Loucy (cell line): ENCODE measurements around the gene LIPI.
"Not testable (repeated sequence)": the region's sequence is repeated elsewhere in the genome, so short reads cannot be mapped to it uniquely, and the experiment has no call there.

Experiments
- H2AFZ ChIP-seq: fragments of 200-600 bp; sonication (generic); 2 replicates; pipeline ENCODE4 v1.6.0; 2016; ENCODE audit warnings: antibody characterized with exemption, mild to moderate bottlenecking, low read length, moderate library complexity
- H3F3A ChIP-seq: fragments of 200-600 bp; 2 replicates; pipeline ENCODE4 v1.6.0; 2016; ENCODE audit warnings: antibody characterized with exemption, low read depth, mild to moderate bottlenecking
- H3K27me3 ChIP-seq: fragments of 200-600 bp; sonication (generic); 2 replicates; pipeline ENCODE4 v1.6.1; 2014; ENCODE audit warnings: low read length, mild to moderate bottlenecking; ENCODE audit not compliant: insufficient read depth, poor library complexity, severe bottlenecking
- H3K36me3 ChIP-seq: fragments of 200-600 bp; sonication (generic); 2 replicates; pipeline ENCODE4 v1.6.1; 2016; ENCODE audit warnings: low read length; ENCODE audit not compliant: insufficient read depth
- H3K4me1 ChIP-seq: fragments of 200-600 bp; sonication (generic); 2 replicates; pipeline ENCODE4 v1.5.1; 2014; ENCODE audit warnings: low read length, mild to moderate bottlenecking; ENCODE audit not compliant: insufficient read depth, poor library complexity, severe bottlenecking
- H3K4me2 ChIP-seq: fragments of 200-600 bp; sonication (generic); 2 replicates; pipeline ENCODE4 v1.6.0; 2014; ENCODE audit warnings: antibody characterized with exemption, low read length, low read depth, mild to moderate bottlenecking; ENCODE audit not compliant: poor library complexity, severe bottlenecking
- H3K4me3 ChIP-seq: fragments of 200-600 bp; sonication (generic); 2 replicates; pipeline ENCODE4 v1.5.1; 2014; ENCODE audit warnings: low read length, mild to moderate bottlenecking, mixed read lengths; ENCODE audit not compliant: poor library complexity, severe bottlenecking
- H3K79me2 ChIP-seq: fragments of 200-600 bp; sonication (generic); 2 replicates; pipeline ENCODE4 v1.6.1; 2014; ENCODE audit warnings: low read length; ENCODE audit not compliant: insufficient read depth
- H3K9ac ChIP-seq: fragments of 200-600 bp; sonication (generic); 2 replicates; pipeline ENCODE4 v1.6.0; 2014; ENCODE audit warnings: mild to moderate bottlenecking, low read depth, low read length, moderate library complexity; ENCODE audit not compliant: poor library complexity, severe bottlenecking
- H3K9me2 ChIP-seq: fragments of 200-600 bp; sonication (generic); replicated peaks from 2 replicates; pipeline ENCODE4 v1.6.1; 2016; ENCODE audit warnings: low read depth, low read length, mixed read lengths
- H3K9me3 ChIP-seq: fragments of 200-600 bp; sonication (generic); 2 replicates; pipeline ENCODE4 v1.6.1; 2014; ENCODE audit warnings: mild to moderate bottlenecking, antibody characterized with exemption, low read length, low read depth; ENCODE audit not compliant: insufficient read depth
- H4K20me1 ChIP-seq: fragments of 200-600 bp; sonication (generic); 2 replicates; pipeline ENCODE4 v1.6.0; 2014; ENCODE audit warnings: antibody characterized with exemption, low read length, mild to moderate bottlenecking; ENCODE audit not compliant: insufficient read depth, poor library complexity, severe bottlenecking
- EZH2phosphoT487 ChIP-seq: fragments of 200-600 bp; IDR thresholded peaks from 2 replicates; pipeline ENCODE4 v1.6.1; 2018; ENCODE audit warnings: antibody characterized with exemption, mild to moderate bottlenecking, moderate library complexity, borderline replicate concordance
- TF ChIP-seq, protein P1 (sequence below): fragments of 200-600 bp; sonication (generic); conservative IDR thresholded peaks from 2 replicates; pipeline ENCODE4 v1.5.1; 2014; ENCODE audit warnings: mild to moderate bottlenecking, antibody characterized with exemption, low read length

The LIPI gene

GRCh38 chr21:14206222-14206621 lies 4.5 kb downstream of the LIPI start:
- no peak overlapping the region for H2AFZ ChIP-seq
- no peak overlapping the region for H3K4me2 ChIP-seq
- no peaks in the 10 kb centered on the region for H4K20me1 ChIP-seq
- no peak for TF ChIP-seq EZH2phosphoT487
- TF ChIP-seq, protein P1, sequence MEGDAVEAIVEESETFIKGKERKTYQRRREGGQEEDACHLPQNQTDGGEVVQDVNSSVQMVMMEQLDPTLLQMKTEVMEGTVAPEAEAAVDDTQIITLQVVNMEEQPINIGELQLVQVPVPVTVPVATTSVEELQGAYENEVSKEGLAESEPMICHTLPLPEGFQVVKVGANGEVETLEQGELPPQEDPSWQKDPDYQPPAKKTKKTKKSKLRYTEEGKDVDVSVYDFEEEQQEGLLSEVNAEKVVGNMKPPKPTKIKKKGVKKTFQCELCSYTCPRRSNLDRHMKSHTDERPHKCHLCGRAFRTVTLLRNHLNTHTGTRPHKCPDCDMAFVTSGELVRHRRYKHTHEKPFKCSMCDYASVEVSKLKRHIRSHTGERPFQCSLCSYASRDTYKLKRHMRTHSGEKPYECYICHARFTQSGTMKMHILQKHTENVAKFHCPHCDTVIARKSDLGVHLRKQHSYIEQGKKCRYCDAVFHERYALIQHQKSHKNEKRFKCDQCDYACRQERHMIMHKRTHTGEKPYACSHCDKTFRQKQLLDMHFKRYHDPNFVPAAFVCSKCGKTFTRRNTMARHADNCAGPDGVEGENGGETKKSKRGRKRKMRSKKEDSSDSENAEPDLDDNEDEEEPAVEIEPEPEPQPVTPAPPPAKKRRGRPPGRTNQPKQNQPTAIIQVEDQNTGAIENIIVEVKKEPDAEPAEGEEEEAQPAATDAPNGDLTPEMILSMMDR: no peak
- H3K27me3 ChIP-seq: no peaks in the 10 kb centered on the region
- H3K9me3 ChIP-seq: no peaks in the 10 kb centered on the region
- no peak overlapping the region for H3K9ac ChIP-seq
- H3K36me3 ChIP-seq: no peaks in the 10 kb centered on the region
- no peak overlapping the region for H3K4me3 ChIP-seq
- H3K4me1 ChIP-seq: no peaks in the 10 kb centered on the region
- no peaks in the 10 kb centered on the region for H3F3A ChIP-seq
- no peaks in the 10 kb centered on the region for H3K9me2 ChIP-seq
- H3K79me2 ChIP-seq: no peaks in the 10 kb centered on the region

DNA sequence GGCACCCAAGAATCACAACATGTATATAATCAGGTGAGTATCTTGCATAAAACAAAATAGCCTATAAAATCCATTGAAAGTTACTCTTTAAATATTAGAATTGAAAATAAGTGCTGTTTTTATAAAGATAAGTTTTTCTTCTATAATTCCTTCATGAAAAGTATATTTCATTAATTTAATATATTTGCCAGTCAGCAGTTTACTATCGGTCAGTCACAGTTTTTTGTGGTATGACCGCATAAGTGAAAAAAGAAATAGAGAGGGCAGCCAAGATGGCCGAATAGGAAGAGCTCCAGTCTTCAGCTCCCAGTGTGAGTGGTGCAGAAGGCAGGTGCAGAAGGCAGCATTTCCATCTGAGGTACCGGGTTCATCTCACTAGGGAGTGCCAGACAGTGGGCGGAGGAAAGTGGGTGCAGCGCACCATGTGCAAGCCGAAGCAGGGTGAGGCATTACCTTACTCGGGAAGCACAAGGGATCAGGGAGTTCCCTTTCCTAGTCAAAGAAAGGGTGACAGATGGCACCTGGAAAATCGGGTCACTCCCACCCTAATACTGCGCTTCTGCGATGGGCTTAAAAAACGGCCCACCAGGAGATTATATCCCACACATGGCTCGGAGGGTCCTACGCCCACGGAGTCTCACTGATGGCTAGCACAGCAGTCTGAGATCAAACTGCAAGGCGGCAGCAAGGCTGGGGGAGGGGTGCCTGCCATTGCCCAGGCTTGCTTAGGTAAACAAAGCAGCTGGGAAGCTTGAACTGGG lies 44.1 kb downstream of the LIPI start:
- H3K27me3 ChIP-seq, H3K79me2 ChIP-seq, H3K36me3 ChIP-seq, H3K4me3 ChIP-seq, H3F3A ChIP-seq, H3K9ac ChIP-seq, H3K4me1 ChIP-seq, H3K9me2 ChIP-seq, H3K4me2 ChIP-seq, H4K20me1 ChIP-seq, H2AFZ ChIP-seq, H3K9me3 ChIP-seq: not testable (repeated sequence)

DNA sequence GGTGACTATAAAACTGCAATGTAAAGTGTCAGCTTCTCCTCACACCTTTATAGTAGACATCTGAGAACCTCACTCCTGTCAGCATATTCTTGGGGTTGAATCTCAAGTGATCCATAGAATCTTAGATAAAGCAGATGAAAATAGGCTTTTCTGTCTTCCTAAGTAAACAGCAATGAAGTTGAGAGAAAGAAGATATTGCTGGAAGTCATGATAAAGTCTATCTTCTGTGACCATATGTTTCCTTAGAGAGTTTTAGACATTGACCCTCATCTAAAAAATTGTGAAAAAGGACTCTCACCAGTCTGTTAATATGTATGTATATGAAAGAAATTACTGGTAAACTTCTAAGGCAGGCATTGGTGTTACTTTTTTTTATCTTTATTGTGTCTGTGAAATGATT lies 66.8 kb downstream of the LIPI start:
- H2AFZ ChIP-seq: no peak overlapping the region
- H3K36me3 ChIP-seq: no peaks in the 10 kb centered on the region
- no peaks in the 10 kb centered on the region for H3K4me1 ChIP-seq
- H3K9me2 ChIP-seq: no peaks in the 10 kb centered on the region
- H3K9ac ChIP-seq: no peak overlapping the region
- H3K79me2 ChIP-seq: no peaks in the 10 kb centered on the region
- TF ChIP-seq EZH2phosphoT487: no peak
- TF ChIP-seq, protein P1: no peak
- H4K20me1 ChIP-seq: no peaks in the 10 kb centered on the region
- H3K4me3 ChIP-seq: no peak overlapping the region
- H3K9me3 ChIP-seq: no peaks in the 10 kb centered on the region
- no peaks in the 10 kb centered on the region for H3K27me3 ChIP-seq
- no peaks in the 10 kb centered on the region for H3F3A ChIP-seq
- no peak overlapping the region for H3K4me2 ChIP-seq

DNA sequence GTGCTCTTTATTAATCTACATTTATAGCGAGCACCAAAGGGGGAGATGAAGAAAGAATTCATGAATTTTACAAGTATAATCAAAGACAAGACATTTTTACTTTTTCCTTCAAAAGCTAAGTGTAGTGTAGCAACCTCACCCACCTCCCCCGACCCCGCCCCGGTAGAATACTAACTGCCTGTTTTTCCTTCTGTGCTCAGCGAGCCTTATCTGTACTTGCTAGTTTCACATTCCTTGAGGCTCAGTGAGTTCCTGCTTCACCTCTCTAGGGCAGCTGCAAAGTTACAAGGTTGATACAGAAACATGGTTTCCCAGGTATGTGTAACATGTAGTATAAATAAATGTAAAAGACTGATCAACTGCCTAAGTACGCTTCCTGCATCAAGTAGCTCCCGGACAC lies 86.5 kb downstream of the LIPI start:
- Histone ChIP-seq H3K4me1 (peaks cover 12% of the 10 kb centered on the region), H3K4me3 (no peak overlapping the region), H3F3A (no peaks in the 10 kb centered on the region), H3K36me3 (no peaks in the 10 kb centered on the region), H2AFZ (no peak overlapping the region), H3K27me3 (no peaks in the 10 kb centered on the region), H4K20me1 (no peaks in the 10 kb centered on the region), H3K9me3 (no peaks in the 10 kb centered on the region), H3K9ac (no peak overlapping the region), H3K9me2 (no peaks in the 10 kb centered on the region), H3K4me2 (no peak overlapping the region), H3K79me2 (no peaks in the 10 kb centered on the region)
- TF ChIP-seq, protein P1: no peak
- TF ChIP-seq EZH2phosphoT487: no peak
